Neural cell (in vitro differentiated cells): Measurements from ENCODE around the gene KCNMB2. TPM values are rescaled to one million over a fixed set of nuclear protein-coding genes. Genes with fewer than 3 reads are reported as not detected.

Experiments
- H2AFZ ChIP-seq: fragments of 200-600, 300-800 bp; sonication (generic), shearing (Covaris generic); 2 replicates; pipeline ENCODE4 v1.6.0; 2014; ENCODE audit warnings: low read depth, mild to moderate bottlenecking, antibody characterized with exemption, low read length, moderate library complexity
- H3F3A ChIP-seq: fragments of 200-600 bp; shearing (Covaris generic); 2 replicates; pipeline ENCODE4 v1.6.1; 2016; ENCODE audit warnings: mild to moderate bottlenecking, moderate library complexity, mixed read lengths, antibody characterized with exemption, low read length; ENCODE audit not compliant: insufficient read depth, poor library complexity, severe bottlenecking
- H3K27ac ChIP-seq: fragments of 200-600, 300-800 bp; sonication (generic), shearing (Covaris generic); 2 replicates; pipeline ENCODE4 v1.5.1; 2014; ENCODE audit warnings: mild to moderate bottlenecking, low read length, moderate library complexity
- H3K27me3 ChIP-seq: fragments of 300-800, 200-600 bp; sonication (generic), shearing (Covaris generic); 2 replicates; pipeline ENCODE4 v1.6.0; 2014; ENCODE audit warnings: mild to moderate bottlenecking, low read depth, low read length, moderate library complexity; ENCODE audit not compliant: insufficient read depth
- H3K36me3 ChIP-seq: fragments of 300-800, 200-600 bp; sonication (generic), shearing (Covaris generic); 2 replicates; pipeline ENCODE4 v1.5.1; 2014; ENCODE audit warnings: mild to moderate bottlenecking, antibody characterized with exemption, low read length, moderate library complexity; ENCODE audit not compliant: insufficient read depth
- H3K4me2 ChIP-seq: fragments of 300-800, 200-600 bp; sonication (generic), shearing (Covaris generic); 2 replicates; pipeline ENCODE4 v1.6.0; 2014; ENCODE audit warnings: mild to moderate bottlenecking, low read length
- H3K4me3 ChIP-seq: fragments of 300-800, 200-600 bp; sonication (generic), shearing (Covaris generic); 2 replicates; pipeline ENCODE4 v1.5.1; 2014; ENCODE audit warnings: mild to moderate bottlenecking, low read length, moderate library complexity
- H3K79me2 ChIP-seq: fragments of 200-600 bp; shearing (Covaris generic); replicated peaks from 2 replicates; pipeline ENCODE4 v1.6.0; 2014; ENCODE audit warnings: mild to moderate bottlenecking, low read length, moderate library complexity; ENCODE audit not compliant: insufficient read depth
- H3K9ac ChIP-seq: fragments of 300-800, 200-600 bp; sonication (generic), shearing (Covaris generic); 2 replicates; pipeline ENCODE4 v1.6.1; 2016; ENCODE audit warnings: mild to moderate bottlenecking, low read length, mixed read lengths
- H3K9me2 ChIP-seq: fragments of 200-600 bp; shearing (Covaris generic); 2 replicates; pipeline ENCODE4 v1.6.1; 2016; ENCODE audit warnings: mild to moderate bottlenecking, low read length, mixed read lengths; ENCODE audit not compliant: insufficient read depth
- H3K9me3 ChIP-seq: fragments of 200-600, 300-800 bp; sonication (generic), shearing (Covaris generic); 2 replicates; pipeline ENCODE4 v1.6.1; 2016; ENCODE audit warnings: mild to moderate bottlenecking, mixed run types, low read length, moderate library complexity, mixed read lengths
- H4K20me1 ChIP-seq: fragments of 200-600 bp; shearing (Covaris generic); 2 replicates; pipeline ENCODE4 v1.6.1; 2016; ENCODE audit warnings: mild to moderate bottlenecking, mixed run types; ENCODE audit not compliant: insufficient read depth
- CTCF ChIP-seq: fragments of 450-650 bp; IDR thresholded peaks from 2 replicates; pipeline ENCODE4 v1.5.1; 2014; ENCODE audit warnings: antibody characterized with exemption, mild to moderate bottlenecking, moderate library complexity; ENCODE audit not compliant: poor library complexity, severe bottlenecking
- EP300 ChIP-seq: fragments of 450-650 bp; conservative IDR thresholded peaks from 2 replicates; pipeline ENCODE4 v1.6.1; 2014; ENCODE audit warnings: antibody characterized with exemption, mild to moderate bottlenecking, moderate library complexity; ENCODE audit not compliant: poor library complexity, severe bottlenecking
- EZH2 ChIP-seq: fragments of 200-600, 300-800 bp; shearing (Covaris generic), sonication (generic); IDR thresholded peaks from 2 replicates; pipeline ENCODE4 v1.6.1; 2014; ENCODE audit warnings: antibody characterized with exemption, low read length, borderline replicate concordance, mild to moderate bottlenecking; ENCODE audit not compliant: insufficient read depth, poor library complexity, severe bottlenecking
- MXI1 ChIP-seq: fragments of 450-650 bp; conservative IDR thresholded peaks from 2 replicates; pipeline ENCODE4 v1.6.1; 2014; ENCODE audit warnings: antibody characterized with exemption, mild to moderate bottlenecking; ENCODE audit not compliant: poor library complexity, severe bottlenecking
- POLR2AphosphoS5 ChIP-seq: IDR thresholded peaks from 2 replicates; pipeline ENCODE4 v1.6.1; 2012
- RAD21 ChIP-seq: fragments of 450-650 bp; conservative IDR thresholded peaks from 2 replicates; pipeline ENCODE4 v1.6.1; 2014; ENCODE audit warnings: antibody characterized with exemption, mild to moderate bottlenecking, moderate library complexity
- REST ChIP-seq: IDR thresholded peaks from 2 replicates; pipeline ENCODE4 v1.6.1; 2012; ENCODE audit warnings: borderline replicate concordance
- SMC3 ChIP-seq: fragments of 450-650 bp; conservative IDR thresholded peaks from 2 replicates; pipeline ENCODE4 v1.6.1; 2014; ENCODE audit warnings: antibody characterized with exemption, mild to moderate bottlenecking, moderate library complexity; ENCODE audit not compliant: poor library complexity
- TAF1 ChIP-seq: IDR thresholded peaks from 2 replicates; pipeline ENCODE4 v1.6.1; 2012; ENCODE audit warnings: low read depth
- polyA plus RNA-seq: library from polyadenylated mRNA; depleted of rRNA; stranded (reverse); fragments of >200 nt; gene quantifications from 2 replicates; pipeline ENCODE4 v1.2.3, GENCODE V29; 2014

KCNMB2 gene
- polyA plus RNA-seq, 1 donor from 2014 or later: 0.93 TPM

GRCh38 chr3:178677961-178678360 is 141.7 kb downstream of the KCNMB2 start:
- no peaks in the 10 kb centered on the region for H4K20me1 ChIP-seq
- TF ChIP-seq REST (no peak), EZH2 (no peak), CTCF (no peak), SMC3 (no peak), TAF1 (no peak), MXI1 (no peak), RAD21 (no peak), POLR2AphosphoS5 (no peak), EP300 (no peak)

GRCh38 chr3:178680037-178680436 is 143.8 kb downstream of the KCNMB2 start:
- Histone ChIP-seq H3F3A (no peaks in the 10 kb centered on the region), H3K36me3 (no peaks in the 10 kb centered on the region), H3K9me2 (no peaks in the 10 kb centered on the region), H4K20me1 (no peaks in the 10 kb centered on the region), H3K4me2 (no peak overlapping the region), H3K4me3 (no peak overlapping the region), H3K9me3 (no peaks in the 10 kb centered on the region), H3K9ac (no peak overlapping the region), H3K27me3 (no peaks in the 10 kb centered on the region), H3K79me2 (no peaks in the 10 kb centered on the region), H3K27ac (no peak overlapping the region), H2AFZ (no peak overlapping the region)
- TF ChIP-seq POLR2AphosphoS5: no peak
- TF ChIP-seq EZH2: no peak
- no peak for TF ChIP-seq SMC3
- TF ChIP-seq MXI1: no peak
- TF ChIP-seq REST: no peak
- TF ChIP-seq TAF1: no peak
- TF ChIP-seq CTCF: no peak
- no peak for TF ChIP-seq EP300
- TF ChIP-seq RAD21: no peak

More at GRCh38 chr3:178677961-178678360, 141.7 kb downstream of the KCNMB2 start:
- Histone ChIP-seq H3K4me2 (no peak overlapping the region), H3K36me3 (no peaks in the 10 kb centered on the region), H3K4me3 (no peak overlapping the region), H2AFZ (no peak overlapping the region), H3K9me2 (no peaks in the 10 kb centered on the region), H3F3A (no peaks in the 10 kb centered on the region), H3K27me3 (no peaks in the 10 kb centered on the region), H3K27ac (no peak overlapping the region), H3K79me2 (no peaks in the 10 kb centered on the region), H3K9ac (no peak overlapping the region), H3K9me3 (no peaks in the 10 kb centered on the region)
